ENCODE measurements around the gene RNF212. TPM values are rescaled to one million over a fixed set of nuclear protein-coding genes. Genes with fewer than 3 reads are reported as not detected.
"Not testable (repeated sequence)": the region's sequence is repeated elsewhere in the genome, so short reads cannot be mapped to it uniquely, and the experiment has no call there.

RNF212 gene
- total and polyA plus RNA-seq, 12 donors = 0.21 to 2.1 (median 0.31) TPM; not detected in 4

GRCh38 chr4:1055721-1056590, 57.4 kb downstream of the RNF212 start:
- Histone ChIP-seq H3K36me3 (no peaks in the 10 kb centered on the region), H3K4me3 (peak overlapping the region in 7 of 10 donors; percentile 22 to 43 (median 34)), H3K4me1 (peaks cover 0 to 22% (median 9%) of the 10 kb centered on the region in 9 donors), H3K27me3 (peaks cover 0 to 73% (median 52%) of the 10 kb centered on the region in 7 donors), H3K9me3 (no peaks in the 10 kb centered on the region), H3K27ac (peak overlapping the region in 1 of 10 donors; percentile 56)
- ATAC-seq (peak; percentile 18 to 62 (median 40)), DNase-seq (no peak)
- no peak for TF ChIP-seq CTCF (IDR thresholded peaks at IDR 0.05)
- WGBS, 2 donors = 48 to 50% methylated on average over 34 of the region's 34 CpGs
- intact Hi-C loops (cut with DNase I) = no loop called here

- H3K9me3 ChIP-seq; ATAC-seq; DNase-seq; H3K36me3 ChIP-seq; intact Hi-C loops (cut with DNase I): not testable (repeated sequence)
- peak overlapping the region in 1 of 10 donors; percentile 56 for H3K27ac ChIP-seq
- peak overlapping the region in 7 of 10 donors; percentile 22 to 43 (median 34) for H3K4me3 ChIP-seq
- H3K4me1 ChIP-seq = peaks cover 0 to 22% (median 9%) of the 10 kb centered on the region in 9 donors
- 23 to 24% methylated on average over 13 of the region's 13 CpGs for WGBS, 2 donors
- H3K27me3 ChIP-seq = peaks cover 0 to 72% (median 52%) of the 10 kb centered on the region in 7 donors
Measured at GRCh38 chr4:1055243-1055701, 58.1 kb downstream of the RNF212 start.

- DNase-seq; H3K27ac ChIP-seq; ATAC-seq; H3K9me3 ChIP-seq; intact Hi-C loops (cut with DNase I); H3K36me3 ChIP-seq: not testable (repeated sequence)
- WGBS, 2 donors = 33 to 37% methylated on average over 3 to 8 of the region's 11 CpGs
- H3K4me1 ChIP-seq = peaks cover 0 to 22% (median 9%) of the 10 kb centered on the region in 9 donors
- peaks cover 0 to 71% (median 55%) of the 10 kb centered on the region in 7 donors for H3K27me3 ChIP-seq
- peak overlapping the region in 1 of 10 donors; percentile 36 for H3K4me3 ChIP-seq
Measured at GRCh38 chr4:1054696-1055242, 58.6 kb downstream of the RNF212 start.

DNA sequence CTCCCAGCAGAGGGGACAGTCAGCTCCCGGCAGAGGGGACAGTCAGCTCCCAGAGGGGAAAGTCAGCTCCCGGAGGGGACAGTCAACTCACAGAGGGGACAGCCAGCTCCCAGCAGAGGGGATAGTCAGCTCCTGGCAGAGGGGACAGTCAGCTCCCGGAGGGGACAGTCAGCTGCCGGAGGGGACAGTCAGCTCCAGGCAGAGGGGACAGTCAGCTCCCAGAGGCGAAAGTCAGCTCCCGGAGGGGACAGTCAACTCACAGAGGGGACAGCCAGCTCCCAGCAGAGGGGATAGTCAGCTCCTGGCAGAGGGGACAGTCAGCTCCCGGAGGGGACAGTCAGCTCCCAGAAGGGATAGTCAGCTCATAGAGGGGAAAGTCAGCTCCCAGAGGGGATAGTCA, 59.5 kb downstream of the RNF212 start:
- ATAC-seq; DNase-seq; H3K27ac ChIP-seq; H3K4me3 ChIP-seq; H3K36me3 ChIP-seq; intact Hi-C loops (cut with DNase I); H3K9me3 ChIP-seq: not testable (repeated sequence)
- WGBS, 2 donors = 49 to 62% methylated on average over 7 of the region's 7 CpGs
- peaks cover 0 to 73% (median 57%) of the 10 kb centered on the region in 7 donors for H3K27me3 ChIP-seq
- H3K4me1 ChIP-seq = peaks cover 0 to 21% (median 9%) of the 10 kb centered on the region in 9 donors

GRCh38 chr4:1053080-1053661, 60.2 kb downstream of the RNF212 start:
- H3K4me1 ChIP-seq = peaks cover 0 to 14% (median 9%) of the 10 kb centered on the region in 9 donors
- DNase-seq (no peak), ATAC-seq (no peak)
- no peaks in the 10 kb centered on the region for H3K36me3 ChIP-seq
- no peak overlapping the region for H3K27ac ChIP-seq
- peak overlapping the region in 1 of 10 donors; percentile 18 for H3K4me3 ChIP-seq
- intact Hi-C loops (cut with DNase I) = no loop called here
- 46 to 58% methylated on average over 24 of the region's 24 CpGs for WGBS, 2 donors
- TF ChIP-seq CTCF (IDR thresholded peaks at IDR 0.05) = no peak
- peaks cover 0 to 68% (median 54%) of the 10 kb centered on the region in 7 donors for H3K27me3 ChIP-seq
- H3K9me3 ChIP-seq = no peaks in the 10 kb centered on the region
